Mesendoderm (in vitro differentiated cells): Measurements from ENCODE around the gene GRID2.

Source experiments
- DNase-seq: peaks from one replicate; pipeline ENCODE4 v3.0.0; 2013
- H2AK5ac ChIP-seq: 2 replicates; pipeline ENCODE4 v1.6.1; 2013; ENCODE audit warnings: low read length, inconsistent platforms
- H2BK120ac ChIP-seq: 2 replicates; pipeline ENCODE4 v1.6.1; 2013; ENCODE audit warnings: low read depth, mild to moderate bottlenecking, low read length, moderate library complexity, mixed read lengths
- H2BK15ac ChIP-seq: replicated peaks from 2 replicates; pipeline ENCODE4 v1.6.1; 2013; ENCODE audit warnings: low read depth, mild to moderate bottlenecking, moderate library complexity
- H2BK5ac ChIP-seq: 2 replicates; pipeline ENCODE4 v1.6.1; 2013; ENCODE audit warnings: low read length, inconsistent platforms
- H3K18ac ChIP-seq: 2 replicates; pipeline ENCODE4 v1.6.1; 2013; ENCODE audit warnings: mild to moderate bottlenecking, low read length, mixed read lengths
- H3K23ac ChIP-seq: one replicate; pipeline ENCODE4 v1.6.1; 2013; ENCODE audit warnings: low read length
- H3K27ac ChIP-seq: 2 replicates; pipeline ENCODE4 v1.5.1; 2013; ENCODE audit warnings: low read depth, mild to moderate bottlenecking, inconsistent platforms, low read length, moderate library complexity
- H3K27me3 ChIP-seq: 2 replicates; pipeline ENCODE4 v1.6.1; 2013; ENCODE audit warnings: low read length, control low read depth, mild to moderate bottlenecking, inconsistent platforms; ENCODE audit not compliant: insufficient read depth, poor library complexity
- H3K36me3 ChIP-seq: 2 replicates; pipeline ENCODE4 v1.6.1; 2013; ENCODE audit warnings: low read length, inconsistent platforms; ENCODE audit not compliant: control insufficient read depth, insufficient read depth
- H3K4ac ChIP-seq: one replicate; pipeline ENCODE4 v1.6.1; 2013; ENCODE audit warnings: low read depth, mild to moderate bottlenecking, low read length, moderate library complexity
- H3K4me1 ChIP-seq: 2 replicates; pipeline ENCODE4 v1.6.1; 2013; ENCODE audit warnings: low read depth, low read length, inconsistent platforms; ENCODE audit not compliant: control insufficient read depth
- H3K4me2 ChIP-seq: 2 replicates; pipeline ENCODE4 v1.6.1; 2013; ENCODE audit warnings: low read length
- H3K4me3 ChIP-seq: 2 replicates; pipeline ENCODE4 v1.5.1; 2013; ENCODE audit warnings: mild to moderate bottlenecking, low read length
- H3K56ac ChIP-seq: one replicate; pipeline ENCODE4 v1.6.1; 2013; ENCODE audit warnings: low read length
- H3K79me1 ChIP-seq: 2 replicates; pipeline ENCODE4 v1.6.1; 2013; ENCODE audit warnings: low read length, inconsistent platforms
- H3K79me2 ChIP-seq: 2 replicates; pipeline ENCODE4 v1.6.1; 2013; ENCODE audit warnings: mild to moderate bottlenecking, low read length; ENCODE audit not compliant: control insufficient read depth, insufficient read depth
- H3K9ac ChIP-seq: 2 replicates; pipeline ENCODE4 v1.6.1; 2013; ENCODE audit warnings: low read length, inconsistent platforms
- H4K5ac ChIP-seq: one replicate; pipeline ENCODE4 v1.6.1; 2013; ENCODE audit warnings: low read length
- H4K8ac ChIP-seq: one replicate; pipeline ENCODE4 v1.6.1; 2013; ENCODE audit warnings: low read depth, mild to moderate bottlenecking, control low read depth, low read length, moderate library complexity
- WGBS: extraction: QIAGEN DNeasy Blood & Tissue Kit; methylation state at CpG from one replicate; pipeline ENCODE4 v1.1.7; 2013; ENCODE audit warnings: low lambda C conversion rate, missing lambda C conversion rate; ENCODE audit not compliant: insufficient coverage; ENCODE audit errors: extremely low coverage; 5-methylcytosine and 5-hydroxymethylcytosine counted together

Gene GRID2

DNA sequence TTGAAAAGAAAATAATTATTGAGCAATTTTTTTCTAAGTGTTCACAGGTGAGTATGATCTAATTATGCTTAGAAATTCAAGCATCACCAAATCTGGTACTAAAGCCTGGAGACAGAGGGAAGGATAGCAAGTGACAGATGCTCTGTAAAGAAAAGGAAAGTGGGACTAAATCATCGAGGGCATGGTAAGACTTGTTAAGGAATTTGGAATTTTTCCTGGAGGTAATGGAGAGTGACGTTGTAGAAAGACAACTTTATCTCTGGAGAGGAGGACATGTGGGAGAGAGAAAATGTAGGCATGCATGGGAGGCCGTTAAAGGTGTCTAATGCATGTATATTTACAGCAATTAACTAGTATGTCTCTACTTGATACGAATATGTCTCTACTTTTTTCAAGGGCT, 1191.6 kb downstream of the GRID2 start:
- H2BK15ac ChIP-seq = no peak overlapping the region
- H3K79me1 ChIP-seq = no peaks in the 10 kb centered on the region
- no peak overlapping the region for H2AK5ac ChIP-seq
- H3K4ac ChIP-seq = no peak overlapping the region
- no peaks in the 10 kb centered on the region for H3K79me2 ChIP-seq
- H3K36me3 ChIP-seq = no peaks in the 10 kb centered on the region
- no peak overlapping the region for H4K8ac ChIP-seq
- no peaks in the 10 kb centered on the region for H3K27me3 ChIP-seq
- no peak overlapping the region for H3K4me2 ChIP-seq
- H3K18ac ChIP-seq = no peak overlapping the region
- no peak overlapping the region for H3K27ac ChIP-seq
- H2BK120ac ChIP-seq = no peak overlapping the region
- H3K9ac ChIP-seq = no peak overlapping the region
- H3K56ac ChIP-seq = no peak overlapping the region
- H4K5ac ChIP-seq = no peak overlapping the region
- DNase-seq = no peak
- no peak overlapping the region for H3K4me3 ChIP-seq
- no CpG with 5 or more reads among the region's 4 CpGs for WGBS
- H2BK5ac ChIP-seq = no peak overlapping the region
- no peak overlapping the region for H3K23ac ChIP-seq
- H3K4me1 ChIP-seq = peaks cover 2% of the 10 kb centered on the region

DNA sequence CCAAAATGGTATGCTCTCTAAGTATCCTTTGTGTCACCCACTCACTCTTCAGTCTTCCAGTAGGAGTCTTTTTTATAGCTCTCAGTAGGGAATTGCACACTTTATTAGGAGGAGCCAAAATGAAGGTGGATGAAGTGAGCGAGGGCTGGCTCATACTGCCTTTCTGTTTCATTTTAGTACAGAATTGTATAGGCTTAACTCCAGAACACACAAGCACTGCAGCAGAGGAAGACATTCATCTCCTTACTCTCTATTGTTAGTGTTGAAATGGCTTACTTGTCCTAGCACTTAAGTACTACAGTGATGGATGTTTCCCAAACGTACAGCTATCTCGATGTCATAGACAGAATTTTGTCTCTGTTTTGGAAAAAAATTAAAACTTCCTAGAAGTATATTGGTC, 1197.5 kb downstream of the GRID2 start:
- no peak overlapping the region for H4K5ac ChIP-seq
- H3K23ac ChIP-seq = no peak overlapping the region
- no peak overlapping the region for H2AK5ac ChIP-seq
- no peak overlapping the region for H3K9ac ChIP-seq
- H3K4ac ChIP-seq = no peak overlapping the region
- no CpG with 5 or more reads among the region's 3 CpGs for WGBS
- no peak overlapping the region for H3K56ac ChIP-seq
- no peaks in the 10 kb centered on the region for H3K79me1 ChIP-seq
- peaks cover 3% of the 10 kb centered on the region for H3K4me1 ChIP-seq
- no peak overlapping the region for H2BK5ac ChIP-seq
- no peaks in the 10 kb centered on the region for H3K79me2 ChIP-seq
- H3K27ac ChIP-seq = no peak overlapping the region
- no peak overlapping the region for H2BK120ac ChIP-seq
- H3K4me2 ChIP-seq = no peak overlapping the region
- H3K18ac ChIP-seq = no peak overlapping the region
- no peak overlapping the region for H4K8ac ChIP-seq
- no peaks in the 10 kb centered on the region for H3K36me3 ChIP-seq
- H2BK15ac ChIP-seq = no peak overlapping the region
- DNase-seq = no peak
- H3K4me3 ChIP-seq = no peak overlapping the region
- H3K27me3 ChIP-seq = no peaks in the 10 kb centered on the region

DNA sequence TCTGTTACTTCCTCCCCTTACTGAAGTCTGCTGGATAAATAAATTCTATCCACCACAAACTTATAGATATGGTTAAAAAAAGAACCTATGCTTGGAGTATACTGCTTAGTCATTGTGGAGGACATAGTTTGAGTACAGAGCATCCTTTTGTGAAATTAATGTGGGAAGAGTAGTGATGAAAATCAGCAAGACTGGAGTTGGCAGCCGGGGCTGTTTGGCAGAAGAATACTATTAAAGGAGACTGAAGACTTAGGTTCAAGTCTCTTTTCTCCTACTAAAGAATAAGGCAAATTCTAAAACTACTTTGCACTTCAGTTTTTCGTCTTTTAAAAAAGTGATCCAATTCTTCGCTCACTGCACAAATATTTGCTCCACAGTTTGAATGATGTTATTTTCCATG, 1198.2 kb downstream of the GRID2 start:
- no peak overlapping the region for H4K5ac ChIP-seq
- no peaks in the 10 kb centered on the region for H3K27me3 ChIP-seq
- peaks cover 3% of the 10 kb centered on the region for H3K4me1 ChIP-seq
- no CpG with 5 or more reads among the region's 3 CpGs for WGBS
- no peaks in the 10 kb centered on the region for H3K36me3 ChIP-seq
- no peaks in the 10 kb centered on the region for H3K79me2 ChIP-seq
- no peak overlapping the region for H2BK15ac ChIP-seq
- no peak overlapping the region for H3K4me2 ChIP-seq
- DNase-seq = no peak
- no peak overlapping the region for H2BK120ac ChIP-seq
- no peak overlapping the region for H3K4ac ChIP-seq
- H3K56ac ChIP-seq = no peak overlapping the region
- H3K18ac ChIP-seq = no peak overlapping the region
- no peak overlapping the region for H2BK5ac ChIP-seq
- no peak overlapping the region for H3K9ac ChIP-seq
- no peak overlapping the region for H3K4me3 ChIP-seq
- H2AK5ac ChIP-seq = no peak overlapping the region
- no peaks in the 10 kb centered on the region for H3K79me1 ChIP-seq
- no peak overlapping the region for H4K8ac ChIP-seq
- no peak overlapping the region for H3K23ac ChIP-seq
- no peak overlapping the region for H3K27ac ChIP-seq

DNA sequence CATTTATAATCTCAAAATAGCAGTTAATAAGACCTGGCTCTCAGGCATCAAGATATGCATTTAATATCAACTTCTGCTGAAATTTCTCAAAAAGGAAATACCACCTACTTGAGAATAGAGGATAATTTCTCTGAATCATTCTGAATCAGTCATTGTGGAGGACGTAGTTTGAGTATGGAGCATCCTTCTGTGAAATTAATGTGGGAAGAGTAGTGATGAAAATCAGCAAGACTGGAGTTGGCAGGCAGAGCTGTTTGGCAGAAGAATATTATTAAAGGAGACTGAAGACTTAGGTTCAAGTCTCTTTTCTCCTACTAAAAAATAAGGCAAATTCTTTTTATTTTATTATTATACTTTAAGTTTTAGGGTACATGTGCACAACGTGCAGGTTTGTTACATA, 1199.2 kb downstream of the GRID2 start:
- Histone ChIP-seq H4K8ac (no peak overlapping the region), H2AK5ac (no peak overlapping the region), H3K4ac (no peak overlapping the region), H3K4me3 (no peak overlapping the region), H3K9ac (no peak overlapping the region), H3K27ac (no peak overlapping the region), H3K36me3 (no peaks in the 10 kb centered on the region), H3K4me1 (peaks cover 3% of the 10 kb centered on the region), H4K5ac (no peak overlapping the region), H3K79me1 (no peaks in the 10 kb centered on the region), H3K27me3 (no peaks in the 10 kb centered on the region), H3K23ac (no peak overlapping the region), H3K4me2 (no peak overlapping the region), H2BK15ac (no peak overlapping the region), H3K79me2 (no peaks in the 10 kb centered on the region), H3K56ac (no peak overlapping the region), H2BK5ac (no peak overlapping the region), H2BK120ac (no peak overlapping the region), H3K18ac (no peak overlapping the region)
- no CpG with 5 or more reads among the region's 2 CpGs for WGBS
- DNase-seq = no peak

DNA sequence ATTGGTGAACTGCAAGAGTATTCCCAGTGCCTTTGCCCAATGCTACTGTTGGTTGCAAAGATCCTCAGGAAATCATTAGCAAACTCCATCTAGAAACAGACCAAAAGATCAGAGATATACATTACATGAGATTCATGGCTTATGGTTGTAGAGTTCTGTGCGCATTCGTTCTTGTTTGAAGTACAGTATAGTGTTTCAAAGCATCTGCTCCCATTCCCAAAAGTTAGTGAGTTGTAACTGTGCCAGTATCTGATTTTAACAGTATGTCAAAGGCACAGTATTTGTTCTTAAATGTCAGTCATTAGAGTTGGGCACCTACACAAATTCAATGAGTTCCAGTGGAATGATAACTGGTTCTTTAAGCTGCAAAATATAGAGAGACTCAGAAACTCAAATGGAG, 1210.1 kb downstream of the GRID2 start:
- H2AK5ac ChIP-seq = no peak overlapping the region
- no CpG with 5 or more reads among the region's 2 CpGs for WGBS
- no peak overlapping the region for H2BK120ac ChIP-seq
- no peaks in the 10 kb centered on the region for H3K4me1 ChIP-seq
- no peak overlapping the region for H3K9ac ChIP-seq
- H2BK5ac ChIP-seq = no peak overlapping the region
- no peak for DNase-seq
- H3K56ac ChIP-seq = no peak overlapping the region
- no peak overlapping the region for H2BK15ac ChIP-seq
- no peaks in the 10 kb centered on the region for H3K79me2 ChIP-seq
- H3K23ac ChIP-seq = no peak overlapping the region
- H3K4me3 ChIP-seq = no peak overlapping the region
- H4K5ac ChIP-seq = no peak overlapping the region
- H3K36me3 ChIP-seq = no peaks in the 10 kb centered on the region
- H3K27me3 ChIP-seq = no peaks in the 10 kb centered on the region
- no peak overlapping the region for H3K27ac ChIP-seq
- H3K4ac ChIP-seq = no peak overlapping the region
- H4K8ac ChIP-seq = no peak overlapping the region
- H3K4me2 ChIP-seq = no peak overlapping the region
- no peaks in the 10 kb centered on the region for H3K79me1 ChIP-seq
- H3K18ac ChIP-seq = no peak overlapping the region

DNA sequence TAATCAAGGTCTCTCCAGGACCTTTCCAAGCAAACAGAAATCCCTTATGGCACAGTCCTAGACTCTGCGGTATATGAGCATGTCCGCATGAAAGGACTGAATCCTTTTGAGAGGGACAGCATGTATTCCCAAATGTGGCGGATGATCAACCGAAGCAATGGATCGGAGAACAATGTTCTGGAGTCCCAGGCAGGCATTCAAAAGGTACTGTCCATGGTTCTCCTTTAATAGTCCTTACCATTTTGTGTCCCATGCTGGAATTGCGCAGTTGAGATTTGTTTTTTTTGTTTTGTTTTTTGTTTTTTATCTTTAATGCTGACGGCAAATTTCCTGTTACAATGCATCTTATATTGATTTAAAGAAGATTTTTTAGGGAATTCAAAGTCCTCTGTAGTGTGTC, 1211.4 kb downstream of the GRID2 start:
- H3K9ac ChIP-seq = no peak overlapping the region
- H2BK5ac ChIP-seq = no peak overlapping the region
- no peak overlapping the region for H3K4me3 ChIP-seq
- H2BK120ac ChIP-seq = no peak overlapping the region
- H3K4ac ChIP-seq = no peak overlapping the region
- no peaks in the 10 kb centered on the region for H3K79me1 ChIP-seq
- H3K4me2 ChIP-seq = no peak overlapping the region
- H3K18ac ChIP-seq = no peak overlapping the region
- no peak for DNase-seq
- H4K8ac ChIP-seq = no peak overlapping the region
- no CpG with 5 or more reads among the region's 7 CpGs for WGBS
- H4K5ac ChIP-seq = no peak overlapping the region
- H2BK15ac ChIP-seq = no peak overlapping the region
- H3K56ac ChIP-seq = no peak overlapping the region
- no peaks in the 10 kb centered on the region for H3K27me3 ChIP-seq
- no peak overlapping the region for H3K27ac ChIP-seq
- H3K36me3 ChIP-seq = no peaks in the 10 kb centered on the region
- H3K4me1 ChIP-seq = no peaks in the 10 kb centered on the region
- H3K79me2 ChIP-seq = no peaks in the 10 kb centered on the region
- no peak overlapping the region for H3K23ac ChIP-seq
- no peak overlapping the region for H2AK5ac ChIP-seq
